Measurements from ENCODE around the gene FAAP20. TPM values are rescaled to one million over a fixed set of nuclear protein-coding genes. Genes with fewer than 3 reads are reported as not detected.

The FAAP20 gene
- total and polyA plus RNA-seq, 4 donors = 49.0 to 124 (median 60.5) TPM

- Histone ChIP-seq H3K4me1 (ENCODE audit: control insufficient read depth in 1 of 2, insufficient read depth in 2 of 2, low read length in 2 of 2) (peaks cover 0 to 6% of the 10 kb centered on the region in 2 donors), H3K27me3 (ENCODE audit: control insufficient read depth in 1 of 2, insufficient read depth in 2 of 2, low read length in 1 of 2) (no peaks in the 10 kb centered on the region), H3K9me3 (ENCODE audit: control insufficient read depth, low read length) (no peaks in the 10 kb centered on the region), H3K27ac (ENCODE audit: low read depth in 1 of 2, low read length in 2 of 2) (peak overlapping the region; percentile 24 to 82), H3K36me3 (ENCODE audit: control insufficient read depth in 1 of 2, insufficient read depth in 2 of 2, low read length in 1 of 2) (no peaks in the 10 kb centered on the region), H3K4me3 (ENCODE audit: low read length in 2 of 2) (peak overlapping the region; percentile 24 to 38)
- 4 to 6% methylated on average over 17 of the region's 17 CpGs for WGBS, 2 donors
- ATAC-seq (ENCODE audit: low FRiP score) (no peak), DNase-seq (peak; percentile 72 to 76)
- intact Hi-C loops (cut with DNase I) = loop anchor here (5.0 kb wide), 3 partner anchors 45 to 80 kb away; no protein-coding TSS in a partner anchor
Observed at GRCh38 chr1:2232255-2232915, 37.8 kb upstream of the FAAP20 start.

DNA sequence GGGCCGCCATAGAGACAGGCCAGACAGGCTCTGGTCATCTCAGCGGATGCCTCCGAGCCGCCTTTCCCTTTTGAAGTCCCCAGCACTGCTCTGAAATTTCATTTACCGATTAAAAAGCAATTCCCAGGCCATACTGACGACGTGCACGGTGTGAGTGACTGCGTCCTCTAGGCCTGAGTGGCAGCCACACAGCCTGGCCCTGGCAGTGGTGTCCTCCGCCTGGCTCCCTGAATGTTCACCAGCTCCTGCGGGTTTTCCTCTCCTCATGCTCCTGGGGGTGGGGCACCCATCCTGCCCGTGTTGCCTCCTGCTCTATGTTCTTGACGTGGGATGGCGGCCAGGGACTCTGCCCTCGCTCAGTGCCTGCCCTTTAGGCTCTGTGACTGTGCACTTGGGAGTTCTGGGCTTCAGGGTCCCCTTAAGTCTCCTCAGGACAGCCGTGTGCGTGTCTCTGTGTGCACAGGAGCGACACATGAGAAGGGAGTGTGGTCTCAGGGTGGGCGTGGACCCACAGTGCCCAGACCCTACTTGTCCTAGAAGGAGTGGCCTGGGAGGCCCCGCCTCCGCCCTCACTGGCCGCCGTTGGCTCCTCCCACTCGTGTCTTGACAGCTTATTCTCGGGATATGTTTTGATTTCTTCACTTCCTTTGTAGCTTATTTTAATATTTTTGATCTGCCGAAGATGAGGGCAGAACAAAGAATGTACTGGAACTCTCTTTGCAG is 37.1 kb upstream of the FAAP20 start:
- ATAC-seq (ENCODE audit: low FRiP score) = peak; percentile 56
- Histone ChIP-seq H3K27ac (ENCODE audit: low read depth in 1 of 2, low read length in 2 of 2) (peak overlapping the region in 1 of 2 donors; percentile 82), H3K4me3 (ENCODE audit: low read length in 2 of 2) (peak overlapping the region; percentile 93), H3K27me3 (ENCODE audit: control insufficient read depth in 1 of 2, insufficient read depth in 2 of 2, low read length in 1 of 2) (no peaks in the 10 kb centered on the region), H3K4me1 (ENCODE audit: control insufficient read depth in 1 of 2, insufficient read depth in 2 of 2, low read length in 2 of 2) (peaks cover 0 to 6% of the 10 kb centered on the region in 2 donors), H3K9me3 (ENCODE audit: control insufficient read depth, low read length) (no peaks in the 10 kb centered on the region), H3K36me3 (ENCODE audit: control insufficient read depth in 1 of 2, insufficient read depth in 2 of 2, low read length in 1 of 2) (no peaks in the 10 kb centered on the region)
- intact Hi-C loops (cut with DNase I) = loop anchor here (5.0 kb wide), 3 partner anchors 46 to 81 kb away; no protein-coding TSS in a partner anchor
- peak; percentile 93 to 95 for DNase-seq
- WGBS, 2 donors = 2% methylated on average over 26 of the region's 26 CpGs

- peak overlapping the region; percentile 93 for H3K4me3 ChIP-seq (ENCODE audit: low read length in 2 of 2)
- H3K27me3 ChIP-seq (ENCODE audit: control insufficient read depth in 1 of 2, insufficient read depth in 2 of 2, low read length in 1 of 2) = no peaks in the 10 kb centered on the region
- intact Hi-C loops (cut with DNase I) = loop anchor here (5.0 kb wide), 3 partner anchors 46 to 81 kb away; no protein-coding TSS in a partner anchor
- WGBS, 2 donors = 1 to 2% methylated on average over 30 of the region's 30 CpGs
- no peaks in the 10 kb centered on the region for H3K36me3 ChIP-seq (ENCODE audit: control insufficient read depth in 1 of 2, insufficient read depth in 2 of 2, low read length in 1 of 2)
- ATAC-seq (ENCODE audit: low FRiP score) (no peak), DNase-seq (peak; percentile 53 to 78)
- peaks cover 0 to 6% of the 10 kb centered on the region in 2 donors for H3K4me1 ChIP-seq (ENCODE audit: control insufficient read depth in 1 of 2, insufficient read depth in 2 of 2, low read length in 2 of 2)
- H3K27ac ChIP-seq (ENCODE audit: low read depth in 1 of 2, low read length in 2 of 2) = peak overlapping the region in 1 of 2 donors; percentile 81
- no peaks in the 10 kb centered on the region for H3K9me3 ChIP-seq (ENCODE audit: control insufficient read depth, low read length)
Observed at GRCh38 chr1:2230781-2231531, 36.4 kb upstream of the FAAP20 start.

DNA sequence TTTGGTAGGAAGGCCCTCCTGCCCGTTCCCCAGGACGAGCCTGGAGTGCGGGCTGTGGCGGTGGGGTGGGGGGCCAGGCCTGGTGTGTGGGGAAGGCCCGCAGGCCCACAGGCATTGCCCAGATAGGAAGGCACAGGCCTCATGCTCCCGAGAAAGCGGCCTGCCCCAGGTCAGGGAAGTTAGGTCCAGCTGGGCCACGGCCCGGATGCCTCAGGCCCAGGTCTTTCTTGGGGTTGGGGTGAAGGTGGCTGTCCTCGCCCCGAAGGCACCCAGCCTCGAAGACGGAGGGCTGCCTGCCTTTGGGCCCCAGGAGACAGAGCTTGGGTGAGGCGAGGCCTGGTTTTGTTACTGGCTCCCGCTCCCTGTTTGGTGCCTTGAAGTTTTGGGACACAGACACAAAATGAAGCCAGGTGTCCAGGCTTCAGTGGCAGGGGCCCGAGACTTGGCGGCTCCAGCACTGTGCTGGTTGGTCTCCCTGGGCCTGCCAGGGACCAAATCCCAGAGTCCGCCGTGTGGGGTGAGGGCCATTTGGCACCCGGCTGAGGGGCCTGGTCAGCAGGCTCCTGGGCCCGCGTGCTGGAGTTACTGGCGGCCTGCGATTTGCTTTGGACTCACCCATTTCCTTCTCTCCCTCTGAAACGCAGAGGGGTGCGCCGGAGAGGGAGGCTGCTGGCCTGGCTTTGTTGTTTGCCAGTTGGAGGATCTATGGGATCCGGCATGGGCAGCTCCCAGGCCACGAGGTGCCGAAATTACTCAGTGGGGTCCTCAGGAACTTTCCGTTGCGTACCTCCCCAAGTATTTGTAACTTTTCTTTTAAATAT is 35.5 kb upstream of the FAAP20 start:
- Histone ChIP-seq H3K4me1 (ENCODE audit: control insufficient read depth in 1 of 2, insufficient read depth in 2 of 2, low read length in 2 of 2) (peaks cover 0 to 3% of the 10 kb centered on the region in 2 donors), H3K27me3 (ENCODE audit: control insufficient read depth in 1 of 2, insufficient read depth in 2 of 2, low read length in 1 of 2) (no peaks in the 10 kb centered on the region), H3K9me3 (ENCODE audit: control insufficient read depth, low read length) (no peaks in the 10 kb centered on the region), H3K4me3 (ENCODE audit: low read length in 2 of 2) (peak overlapping the region; percentile 93), H3K27ac (ENCODE audit: low read depth in 1 of 2, low read length in 2 of 2) (peak overlapping the region; percentile 14 to 80), H3K36me3 (ENCODE audit: control insufficient read depth in 1 of 2, insufficient read depth in 2 of 2, low read length in 1 of 2) (no peaks in the 10 kb centered on the region)
- DNase-seq (peak; percentile 71 to 85), ATAC-seq (ENCODE audit: low FRiP score) (no peak)
- intact Hi-C loops (cut with DNase I) = loop anchor here (2.0 to 5.0 kb wide), 4 partner anchors 25 to 82 kb away; no protein-coding TSS in a partner anchor
- WGBS, 2 donors = 1 to 3% methylated on average over 32 of the region's 32 CpGs

DNA sequence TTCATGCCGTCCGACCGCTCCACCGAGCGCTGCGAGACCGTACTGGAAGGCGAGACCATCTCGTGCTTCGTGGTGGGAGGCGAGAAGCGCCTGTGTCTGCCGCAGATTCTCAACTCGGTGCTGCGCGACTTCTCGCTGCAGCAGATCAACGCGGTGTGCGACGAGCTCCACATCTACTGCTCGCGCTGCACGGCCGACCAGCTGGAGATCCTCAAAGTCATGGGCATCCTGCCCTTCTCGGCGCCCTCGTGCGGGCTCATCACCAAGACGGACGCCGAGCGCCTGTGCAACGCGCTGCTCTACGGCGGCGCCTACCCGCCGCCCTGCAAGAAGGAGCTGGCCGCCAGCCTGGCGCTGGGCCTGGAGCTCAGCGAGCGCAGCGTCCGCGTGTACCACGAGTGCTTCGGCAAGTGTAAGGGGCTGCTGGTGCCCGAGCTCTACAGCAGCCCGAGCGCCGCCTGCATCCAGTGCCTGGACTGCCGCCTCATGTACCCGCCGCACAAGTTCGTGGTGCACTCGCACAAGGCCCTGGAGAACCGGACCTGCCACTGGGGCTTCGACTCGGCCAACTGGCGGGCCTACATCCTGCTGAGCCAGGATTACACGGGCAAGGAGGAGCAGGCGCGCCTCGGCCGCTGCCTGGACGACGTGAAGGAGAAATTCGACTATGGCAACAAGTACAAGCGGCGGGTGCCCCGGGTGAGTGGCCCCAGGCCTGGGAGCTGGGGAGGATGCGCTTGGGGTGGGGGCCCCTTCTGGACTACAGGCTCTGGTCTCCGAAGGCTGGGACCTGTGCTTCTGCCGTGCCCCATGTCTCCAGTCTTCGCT is 34.7 kb upstream of the FAAP20 start:
- ATAC-seq (ENCODE audit: low FRiP score) = peak; percentile 13
- H3K27me3 ChIP-seq (ENCODE audit: control insufficient read depth in 1 of 2, insufficient read depth in 2 of 2, low read length in 1 of 2) = no peaks in the 10 kb centered on the region
- peaks cover 0 to 3% of the 10 kb centered on the region in 2 donors for H3K4me1 ChIP-seq (ENCODE audit: control insufficient read depth in 1 of 2, insufficient read depth in 2 of 2, low read length in 2 of 2)
- peak overlapping the region; percentile 93 for H3K4me3 ChIP-seq (ENCODE audit: low read length in 2 of 2)
- intact Hi-C loops (cut with DNase I) = loop anchor here in 1 of 2 donors (2.0 kb wide), 1 partner anchor 24 kb away; no protein-coding TSS in a partner anchor
- DNase-seq = peak; percentile 81 to 89
- H3K9me3 ChIP-seq (ENCODE audit: control insufficient read depth, low read length) = no peaks in the 10 kb centered on the region
- 0 to 1% methylated on average over 73 to 77 of the region's 77 CpGs for WGBS, 2 donors
- H3K27ac ChIP-seq (ENCODE audit: low read depth in 1 of 2, low read length in 2 of 2) = peak overlapping the region; percentile 80 to 88
- H3K36me3 ChIP-seq (ENCODE audit: control insufficient read depth in 1 of 2, insufficient read depth in 2 of 2, low read length in 1 of 2) = no peaks in the 10 kb centered on the region

GRCh38 chr1:2228694-2229036 is 34.1 kb upstream of the FAAP20 start:
- intact Hi-C loops (cut with DNase I) = loop anchor here in 1 of 2 donors (2.0 kb wide), 1 partner anchor 24 kb away; no protein-coding TSS in a partner anchor
- 0 to 1% methylated on average over 25 to 50 of the region's 50 CpGs for WGBS, 2 donors
- H3K27me3 ChIP-seq (ENCODE audit: control insufficient read depth in 1 of 2, insufficient read depth in 2 of 2, low read length in 1 of 2) = no peaks in the 10 kb centered on the region
- DNase-seq (peak in 1 of 2 donors; percentile 80), ATAC-seq (ENCODE audit: low FRiP score) (no peak)
- H3K36me3 ChIP-seq (ENCODE audit: control insufficient read depth in 1 of 2, insufficient read depth in 2 of 2, low read length in 1 of 2) = no peaks in the 10 kb centered on the region
- peak overlapping the region; percentile 93 for H3K4me3 ChIP-seq (ENCODE audit: low read length in 2 of 2)
- H3K27ac ChIP-seq (ENCODE audit: low read depth in 1 of 2, low read length in 2 of 2) = peak overlapping the region; percentile 18 to 88
- peaks cover 0 to 3% of the 10 kb centered on the region in 2 donors for H3K4me1 ChIP-seq (ENCODE audit: control insufficient read depth in 1 of 2, insufficient read depth in 2 of 2, low read length in 2 of 2)
- no peaks in the 10 kb centered on the region for H3K9me3 ChIP-seq (ENCODE audit: control insufficient read depth, low read length)

DNA sequence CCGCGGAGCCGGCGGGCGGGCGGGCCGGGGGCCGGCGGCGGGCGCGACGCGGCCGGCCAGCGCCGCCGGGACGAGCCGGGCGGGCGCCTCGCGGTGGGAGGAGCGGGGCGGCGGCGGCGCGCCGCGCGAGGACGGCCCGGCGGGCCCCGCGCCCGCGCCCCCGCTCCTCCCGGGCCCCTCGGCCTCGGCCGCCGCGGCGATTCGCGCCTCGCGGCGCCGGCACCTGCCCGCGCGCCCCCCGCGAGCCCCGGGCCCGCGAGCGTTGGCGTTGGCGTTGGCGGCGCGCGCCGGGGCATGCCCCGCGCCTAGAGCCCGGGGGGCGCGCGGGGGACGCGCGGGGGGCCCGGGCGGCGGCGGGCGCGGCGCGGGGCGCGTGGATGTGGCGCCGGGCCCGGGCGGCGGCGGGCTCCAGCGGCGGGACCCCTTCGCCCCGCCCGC is 33.6 kb upstream of the FAAP20 start, which contains the start of gene SKI:
SKI (plus strand) TSS at position 163 of the 438 bp plus-strand sequence. CDS start 448 bp downstream, outside the sequence.
- WGBS, 2 donors = 1% methylated on average over 21 to 100 of the region's 100 CpGs
- peak within 1 kb of the TSS; percentile 91 to 99 for H3K27ac ChIP-seq (ENCODE audit: low read depth in 1 of 2, low read length in 2 of 2)
- peak within 1 kb of the TSS; percentile 93 for H3K4me3 ChIP-seq (ENCODE audit: low read length in 2 of 2)
- no peaks in the 10 kb centered on the region for H3K27me3 ChIP-seq (ENCODE audit: control insufficient read depth in 1 of 2, insufficient read depth in 2 of 2, low read length in 1 of 2)
- no peaks in the 10 kb centered on the region for H3K4me1 ChIP-seq (ENCODE audit: control insufficient read depth in 1 of 2, insufficient read depth in 2 of 2, low read length in 2 of 2)
- no peak for DNase-seq
- no peaks in the 10 kb centered on the region for H3K9me3 ChIP-seq (ENCODE audit: control insufficient read depth, low read length)
- intact Hi-C loops (cut with DNase I) = loop anchor here in 1 of 2 donors (2.0 kb wide), 1 partner anchor 23 kb away; no protein-coding TSS in a partner anchor
- H3K36me3 ChIP-seq (ENCODE audit: control insufficient read depth in 1 of 2, insufficient read depth in 2 of 2, low read length in 1 of 2) = no peaks in the 10 kb centered on the region
- ATAC-seq (ENCODE audit: low FRiP score) = no peak
